HepG2 (cell line): ENCODE results near the gene SULT1B1. TPM values are rescaled to one million over a fixed set of nuclear protein-coding genes. Genes with fewer than 3 reads are reported as not detected.

Source experiments
- KAT7 ChIP-seq: IDR thresholded peaks from 2 replicates; pipeline ENCODE4 v1.6.1; 2018; ENCODE audit warnings: borderline replicate concordance, missing compliant biosample characterization
- RERE ChIP-seq: IDR thresholded peaks from 2 replicates; pipeline ENCODE4 v1.6.1; 2016; ENCODE audit warnings: low read depth, missing genetic modification reagents, missing compliant biosample characterization
- RFX5 ChIP-seq: IDR thresholded peaks from 2 replicates; pipeline ENCODE4 v1.6.1; 2011; ENCODE audit warnings: low read depth, low read length, improper control_type of control experiment
- SNAI1 ChIP-seq: sonication (generic); formaldehyde crosslinking; IDR thresholded peaks from 2 replicates; pipeline ENCODE4 v1.5.0; 2020; ENCODE audit warnings: mild to moderate bottlenecking, missing genetic modification reagents, borderline replicate concordance
- TBP ChIP-seq: sonication (generic); formaldehyde crosslinking; IDR thresholded peaks from 2 replicates; pipeline ENCODE4 v1.5.0; 2020; ENCODE audit warnings: missing genetic modification reagents
- TOPORS ChIP-seq: sonication (generic); formaldehyde crosslinking; IDR thresholded peaks from 2 replicates; pipeline ENCODE4 v1.8.0; 2023; ENCODE audit warnings: mild to moderate bottlenecking, missing genetic modification reagents
- TP53 ChIP-seq: sonication (generic); formaldehyde crosslinking; conservative IDR thresholded peaks from 2 replicates; pipeline ENCODE4 v1.4.0; 2020; ENCODE audit warnings: missing genetic modification reagents
- ZFP36L1 ChIP-seq: sonication (generic); formaldehyde crosslinking; IDR thresholded peaks from 2 replicates; pipeline ENCODE4 v1.8.0; 2022; ENCODE audit warnings: mild to moderate bottlenecking, missing genetic modification reagents, moderate library complexity
- ZFP36L2 ChIP-seq: sonication (generic); formaldehyde crosslinking; IDR thresholded peaks from 2 replicates; pipeline ENCODE4 v1.4.0; 2020; ENCODE audit warnings: missing genetic modification reagents
- ZNF703 ChIP-seq: sonication (generic); formaldehyde crosslinking; IDR thresholded peaks from 2 replicates; pipeline ENCODE4 v1.5.1; 2020; ENCODE audit warnings: missing genetic modification reagents, mild to moderate bottlenecking, moderate library complexity, borderline replicate concordance
- ZNF747 ChIP-seq: sonication (generic); formaldehyde crosslinking; IDR thresholded peaks from 2 replicates; pipeline ENCODE4 v1.8.1; 2023; ENCODE audit warnings: missing genetic modification reagents, mild to moderate bottlenecking, borderline replicate concordance
- ZNF761 ChIP-seq: sonication (generic); formaldehyde crosslinking; conservative IDR thresholded peaks from 2 replicates; pipeline ENCODE4 v1.4.0; 2020; ENCODE audit warnings: mild to moderate bottlenecking, missing genetic modification reagents
- ZNF879 ChIP-seq: sonication (generic); formaldehyde crosslinking; IDR thresholded peaks from 2 replicates; pipeline ENCODE4 v1.8.1; 2023; ENCODE audit warnings: missing genetic modification reagents
- polyA plus RNA-seq, 8 experiments: library from polyadenylated mRNA; depleted of rRNA in 3 of 8; stranded (reverse) in 7 of 8; unstranded in 1 of 8; fragments of >200 nt; fragmentation: Illumina TruSeq in 4 of 8; extraction: Trizol in 4 of 8; gene quantifications; 2 replicates each; pipeline versions ENCODE4 v1.2.1 to v1.2.3, GENCODE V29; 2011 to 2016; ENCODE audit warnings: low read depth in 4 of 8, missing spikeins in 1 of 8, mixed read lengths in 1 of 8; ENCODE audit not compliant: insufficient read depth in 1 of 8
- total RNA-seq, 5 experiments: library from RNA; depleted of rRNA; stranded (reverse); fragments of >200 nt; fragmentation: Illumina TruSeq; extraction: Trizol; gene quantifications; 2 replicates each; pipeline ENCODE4 v1.2.3, GENCODE V29; 2016; ENCODE audit warnings: low read depth in 1 of 5
- TF ChIP-seq, protein P1 (sequence below): sonication (generic); formaldehyde crosslinking; IDR thresholded peaks from 2 replicates; pipeline ENCODE4 v1.4.0; 2020; ENCODE audit warnings: mild to moderate bottlenecking, missing genetic modification reagents
- TF ChIP-seq, protein P2 (sequence below), 2 experiments: sonication (generic) in 1 of 2; formaldehyde crosslinking in 1 of 2; IDR thresholded peaks; 2 replicates each; pipeline versions ENCODE4 v1.4.0 to v1.6.1; 2018 to 2020; ENCODE audit warnings: missing genetic modification reagents in 2 of 2, borderline replicate concordance in 1 of 2, low read depth in 1 of 2, mild to moderate bottlenecking in 1 of 2, missing biosample characterization in 1 of 2
- TF ChIP-seq, protein P3 (sequence below): sonication (generic); formaldehyde crosslinking; conservative IDR thresholded peaks from 2 replicates; pipeline ENCODE4 v1.4.0; 2020; ENCODE audit warnings: missing genetic modification reagents

Gene SULT1B1
- total and polyA plus RNA-seq, 2 of the 13 experiments (the other 11 are each of a cell fraction or from before 2014, with no cell fraction given): 0.20 to 0.25 TPM

GRCh38 chr4:69781458-69782418 is 21.3 kb upstream of the SULT1B1 start (continued):
- TF ChIP-seq, protein P1, sequence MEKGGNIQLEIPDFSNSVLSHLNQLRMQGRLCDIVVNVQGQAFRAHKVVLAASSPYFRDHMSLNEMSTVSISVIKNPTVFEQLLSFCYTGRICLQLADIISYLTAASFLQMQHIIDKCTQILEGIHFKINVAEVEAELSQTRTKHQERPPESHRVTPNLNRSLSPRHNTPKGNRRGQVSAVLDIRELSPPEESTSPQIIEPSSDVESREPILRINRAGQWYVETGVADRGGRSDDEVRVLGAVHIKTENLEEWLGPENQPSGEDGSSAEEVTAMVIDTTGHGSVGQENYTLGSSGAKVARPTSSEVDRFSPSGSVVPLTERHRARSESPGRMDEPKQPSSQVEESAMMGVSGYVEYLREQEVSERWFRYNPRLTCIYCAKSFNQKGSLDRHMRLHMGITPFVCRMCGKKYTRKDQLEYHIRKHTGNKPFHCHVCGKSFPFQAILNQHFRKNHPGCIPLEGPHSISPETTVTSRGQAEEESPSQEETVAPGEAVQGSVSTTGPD (CRISPR knock-in tag): no peak
- TF ChIP-seq ZNF761 (CRISPR knock-in tag) (no peak), RFX5 (no peak), TBP (CRISPR knock-in tag) (no peak), ZNF703 (0 out of 2 replicates have a peak, but pooled peaks have one; percentile 49), KAT7 (peak; percentile 89; the same call in 1 of the 2 replicates), SNAI1 (CRISPR knock-in tag) (no peak), TP53 (CRISPR knock-in tag) (no peak), ZNF879 (CRISPR knock-in tag) (no peak), RERE (peak; percentile 95), ZFP36L1 (CRISPR knock-in tag) (no peak), TOPORS (CRISPR knock-in tag) (0 out of 2 replicates have a peak, but pooled peaks have one; percentile 39), ZNF747 (no peak), ZFP36L2 (CRISPR knock-in tag) (no peak)
- TF ChIP-seq, protein P2, sequence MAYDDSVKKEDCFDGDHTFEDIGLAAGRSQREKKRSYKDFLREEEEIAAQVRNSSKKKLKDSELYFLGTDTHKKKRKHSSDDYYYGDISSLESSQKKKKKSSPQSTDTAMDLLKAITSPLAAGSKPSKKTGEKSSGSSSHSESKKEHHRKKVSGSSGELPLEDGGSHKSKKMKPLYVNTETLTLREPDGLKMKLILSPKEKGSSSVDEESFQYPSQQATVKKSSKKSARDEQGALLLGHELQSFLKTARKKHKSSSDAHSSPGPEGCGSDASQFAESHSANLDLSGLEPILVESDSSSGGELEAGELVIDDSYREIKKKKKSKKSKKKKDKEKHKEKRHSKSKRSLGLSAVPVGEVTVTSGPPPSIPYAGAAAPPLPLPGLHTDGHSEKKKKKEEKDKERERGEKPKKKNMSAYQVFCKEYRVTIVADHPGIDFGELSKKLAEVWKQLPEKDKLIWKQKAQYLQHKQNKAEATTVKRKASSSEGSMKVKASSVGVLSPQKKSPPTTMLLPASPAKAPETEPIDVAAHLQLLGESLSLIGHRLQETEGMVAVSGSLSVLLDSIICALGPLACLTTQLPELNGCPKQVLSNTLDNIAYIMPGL (CRISPR knock-in tag; IDR thresholded peaks at IDR 0.05; ENCODE audit: borderline replicate concordance in 1 of 2, low read depth in 1 of 2): no peak
- TF ChIP-seq, protein P3, sequence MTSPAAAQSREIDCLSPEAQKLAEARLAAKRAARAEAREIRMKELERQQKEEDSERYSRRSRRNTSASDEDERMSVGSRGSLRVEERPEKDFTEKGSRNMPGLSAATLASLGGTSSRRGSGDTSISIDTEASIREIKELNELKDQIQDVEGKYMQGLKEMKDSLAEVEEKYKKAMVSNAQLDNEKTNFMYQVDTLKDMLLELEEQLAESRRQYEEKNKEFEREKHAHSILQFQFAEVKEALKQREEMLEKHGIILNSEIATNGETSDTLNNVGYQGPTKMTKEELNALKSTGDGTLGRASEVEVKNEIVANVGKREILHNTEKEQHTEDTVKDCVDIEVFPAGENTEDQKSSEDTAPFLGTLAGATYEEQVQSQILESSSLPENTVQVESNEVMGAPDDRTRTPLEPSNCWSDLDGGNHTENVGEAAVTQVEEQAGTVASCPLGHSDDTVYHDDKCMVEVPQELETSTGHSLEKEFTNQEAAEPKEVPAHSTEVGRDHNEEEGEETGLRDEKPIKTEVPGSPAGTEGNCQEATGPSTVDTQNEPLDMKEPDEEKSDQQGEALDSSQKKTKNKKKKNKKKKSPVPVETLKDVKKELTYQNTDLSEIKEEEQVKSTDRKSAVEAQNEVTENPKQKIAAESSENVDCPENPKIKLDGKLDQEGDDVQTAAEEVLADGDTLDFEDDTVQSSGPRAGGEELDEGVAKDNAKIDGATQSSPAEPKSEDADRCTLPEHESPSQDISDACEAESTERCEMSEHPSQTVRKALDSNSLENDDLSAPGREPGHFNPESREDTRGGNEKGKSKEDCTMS (CRISPR knock-in tag): no peak
